Hematopoietic multipotent progenitor cell treated with erythropoietin and hydrocortisone succinate and interleukin-3 and kit ligand, for 4 days (in vitro differentiated cells): Measurements from ENCODE around the gene ACAA1.
"Not testable (repeated sequence)": the region's sequence is repeated elsewhere in the genome, so short reads cannot be mapped to it uniquely, and the experiment has no call there.

Experiments
- DNase-seq: peaks from one replicate; pipeline ENCODE4 v3.0.0-alpha.2; 2015

The ACAA1 gene

DNA sequence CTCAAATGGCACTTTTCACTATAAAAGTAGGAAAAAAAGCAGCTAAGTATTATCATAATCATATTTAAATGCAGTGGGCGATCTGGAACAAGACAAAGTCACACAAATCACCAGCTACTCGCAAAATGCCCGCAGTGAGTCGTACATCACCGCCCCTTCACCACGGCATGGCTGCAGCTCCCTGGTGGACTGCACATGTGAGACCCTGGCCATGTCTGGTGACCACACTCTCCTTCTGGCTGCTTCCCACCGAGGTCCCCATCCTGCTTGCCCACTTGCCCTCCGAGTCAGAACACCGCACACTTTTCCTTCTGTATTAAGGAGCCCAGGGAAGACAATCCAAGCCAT is 38.6 kb downstream of the ACAA1 start:
- DNase-seq = no peak

- no peak for DNase-seq
Observed at GRCh38 chr3:38097446-38098375, 39.2 kb downstream of the ACAA1 start.

DNA sequence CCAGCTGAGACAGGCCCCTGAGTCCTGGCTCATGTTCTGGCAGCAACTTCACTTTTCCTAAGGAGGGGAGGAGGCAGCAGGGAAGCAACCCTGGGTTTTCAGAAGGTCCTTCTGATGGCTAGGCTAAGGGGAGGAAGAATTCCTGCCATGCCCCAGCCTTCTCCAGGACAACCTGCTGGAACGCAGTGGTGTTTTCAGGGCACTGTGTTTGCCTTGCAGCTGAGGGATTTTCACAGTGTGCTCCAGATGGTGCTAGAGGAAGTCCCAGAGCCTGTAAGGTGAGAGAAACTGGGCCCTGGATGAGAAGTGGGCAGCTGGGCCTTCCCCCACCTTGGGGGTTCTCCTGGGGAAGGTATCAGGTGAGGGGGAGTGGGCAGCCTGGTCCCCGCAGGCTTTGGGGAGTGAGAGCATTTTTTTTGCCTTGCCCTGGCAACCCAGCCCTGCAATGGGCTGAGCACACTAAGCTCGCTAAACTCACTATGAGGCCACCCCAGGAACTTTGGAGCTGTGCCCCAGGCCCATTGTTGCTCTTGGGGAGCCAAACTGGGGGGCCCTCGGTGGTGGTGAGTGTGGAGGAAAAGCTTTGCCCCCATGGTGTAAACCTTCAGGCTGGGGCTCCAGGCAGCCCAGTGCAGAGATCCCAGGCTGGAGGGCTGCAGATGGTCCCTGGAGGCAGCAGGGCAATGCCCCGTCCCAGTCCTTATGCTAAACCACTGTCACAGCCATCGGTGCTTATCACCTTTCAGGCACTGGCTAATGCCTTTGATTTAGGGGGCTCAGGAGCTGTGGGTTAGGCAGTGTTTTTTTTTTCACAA is 41.1 kb downstream of the ACAA1 start:
- DNase-seq = no peak

- DNase-seq = no peak
Observed at GRCh38 chr3:38094999-38095398, 41.9 kb downstream of the ACAA1 start.

DNA sequence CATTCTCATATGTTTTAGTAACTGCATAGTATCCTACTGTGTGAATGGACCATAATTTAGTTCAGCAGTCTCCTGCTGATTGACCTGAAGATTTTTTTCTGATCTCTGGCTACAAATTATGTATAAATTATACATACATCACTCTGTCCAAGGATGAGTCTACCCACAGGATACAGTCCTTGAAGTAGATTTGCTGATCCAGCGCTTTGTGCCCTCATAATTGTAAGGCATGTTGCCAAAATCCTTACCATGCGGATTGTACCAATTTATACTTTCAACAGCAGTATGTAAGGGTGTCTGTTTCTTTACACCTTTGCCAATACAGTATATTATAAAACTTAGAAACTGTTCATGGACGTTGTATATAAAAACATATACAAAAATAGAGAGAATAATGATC is 46.5 kb downstream of the ACAA1 start:
- no peak for DNase-seq

DNA sequence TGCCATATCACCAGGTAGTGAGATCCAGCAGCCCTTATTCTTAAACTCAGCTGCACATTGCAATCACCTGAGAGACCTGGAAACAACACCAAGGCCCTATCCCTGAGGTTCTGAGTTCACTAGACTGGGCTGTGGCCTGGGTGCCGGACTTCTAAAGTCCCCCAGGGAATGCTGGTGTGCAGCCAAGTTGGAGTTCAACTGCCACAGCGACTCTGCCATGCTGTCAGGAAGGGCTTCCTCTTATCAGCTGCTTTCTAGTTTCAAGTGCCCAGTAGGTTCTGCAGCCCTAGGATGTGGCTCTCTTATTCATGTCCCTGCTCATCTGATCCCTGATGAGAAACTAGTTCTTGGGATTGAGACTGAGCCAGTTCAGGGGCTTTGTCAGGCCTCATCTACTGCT is 47.8 kb downstream of the ACAA1 start:
- no peak for DNase-seq

- no peak for DNase-seq
Observed at GRCh38 chr3:38088126-38089078, 48.5 kb downstream of the ACAA1 start.

DNA sequence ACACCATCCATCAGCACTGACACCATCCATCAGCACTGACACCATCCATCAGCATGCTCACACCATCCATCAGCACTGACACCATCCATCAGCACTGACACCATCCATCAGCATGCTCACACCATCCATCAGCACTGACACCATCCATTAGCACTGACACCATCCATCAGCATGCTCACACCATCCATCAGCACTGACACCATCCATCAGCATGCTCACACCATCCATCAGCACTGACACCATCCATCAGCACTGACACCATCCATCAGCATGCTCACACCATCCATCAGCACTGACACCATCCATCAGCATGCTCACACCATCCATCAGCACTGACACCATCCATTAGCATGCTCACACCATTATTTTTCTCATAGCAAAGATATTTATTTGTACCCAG is 49.6 kb downstream of the ACAA1 start:
- DNase-seq = not testable (repeated sequence)

GRCh38 chr3:38086496-38086895 is 50.4 kb downstream of the ACAA1 start:
- no peak for DNase-seq

DNA sequence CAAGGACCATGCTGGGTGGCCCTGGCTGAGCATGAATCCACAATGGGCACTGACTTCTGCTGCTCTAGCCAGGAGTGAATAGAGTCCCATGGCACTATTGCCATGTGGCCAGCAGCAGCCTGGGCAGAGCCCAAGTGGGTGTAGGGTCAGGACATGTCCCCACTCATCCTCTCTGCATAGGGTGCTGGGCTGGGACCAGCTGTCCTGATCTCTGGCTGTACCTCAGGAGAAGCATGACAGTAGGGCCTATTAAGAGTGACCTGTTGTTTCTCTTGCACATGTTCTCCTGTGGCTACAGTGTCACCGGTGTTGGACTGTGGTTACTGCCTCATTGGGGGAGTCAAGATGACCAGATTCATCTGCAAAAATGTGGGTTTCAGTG is 51.0 kb downstream of the ACAA1 start:
- no peak for DNase-seq

GRCh38 chr3:38085311-38085942 is 51.5 kb downstream of the ACAA1 start:
- no peak for DNase-seq

DNA sequence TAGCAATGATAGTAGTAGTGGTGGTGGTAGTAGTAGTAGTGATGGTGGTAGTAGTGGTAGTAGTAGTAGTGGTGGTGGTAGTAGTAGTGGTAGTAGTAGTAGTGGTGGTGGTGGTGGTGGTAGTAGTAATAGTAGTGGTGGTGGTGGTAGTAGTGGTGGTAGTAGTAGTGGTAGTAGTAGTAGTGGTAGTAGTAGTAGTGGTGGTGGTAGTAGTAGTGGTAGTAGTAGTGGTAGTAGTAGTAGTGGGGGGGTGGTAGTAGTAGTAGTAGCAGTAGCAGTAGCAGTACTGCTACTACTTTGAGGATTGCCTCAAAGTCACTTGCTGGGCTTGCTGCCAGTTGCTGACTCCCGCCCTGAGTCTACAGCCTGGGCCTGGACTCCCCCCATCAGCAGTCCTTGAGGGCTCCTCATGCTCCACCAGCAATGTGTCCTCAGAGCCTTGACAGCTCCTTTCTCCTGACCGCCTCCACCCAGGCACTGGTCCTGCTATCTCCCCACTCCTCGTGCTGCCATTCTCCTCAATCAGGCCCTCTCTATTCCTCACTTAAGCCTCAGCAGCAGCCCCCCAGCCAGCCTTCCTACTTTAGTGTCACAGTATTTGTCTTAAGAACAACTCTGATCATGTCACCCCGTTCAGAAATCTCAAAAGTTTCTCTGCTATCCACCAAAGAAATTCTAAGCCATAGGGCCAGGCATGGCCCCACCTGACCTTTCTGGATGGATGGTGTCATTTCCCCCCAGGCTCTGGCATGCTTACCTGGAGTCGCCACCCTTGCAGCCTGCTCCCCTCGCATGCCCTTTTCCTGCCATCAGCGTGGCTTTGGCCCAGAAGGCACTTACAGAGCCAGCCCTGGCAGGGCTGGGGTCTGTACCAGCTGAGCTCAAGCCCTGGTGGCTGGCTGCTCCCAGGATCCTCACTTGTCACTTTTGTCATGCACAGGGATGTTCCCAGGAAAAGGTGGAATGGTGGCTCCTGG is 52.3 kb downstream of the ACAA1 start:
- peak; percentile 84 for DNase-seq

GRCh38 chr3:38083871-38084333 is 53.0 kb downstream of the ACAA1 start:
- DNase-seq = peak; percentile 38

GRCh38 chr3:38083254-38083653 is 53.7 kb downstream of the ACAA1 start:
- not testable (repeated sequence) for DNase-seq

DNA sequence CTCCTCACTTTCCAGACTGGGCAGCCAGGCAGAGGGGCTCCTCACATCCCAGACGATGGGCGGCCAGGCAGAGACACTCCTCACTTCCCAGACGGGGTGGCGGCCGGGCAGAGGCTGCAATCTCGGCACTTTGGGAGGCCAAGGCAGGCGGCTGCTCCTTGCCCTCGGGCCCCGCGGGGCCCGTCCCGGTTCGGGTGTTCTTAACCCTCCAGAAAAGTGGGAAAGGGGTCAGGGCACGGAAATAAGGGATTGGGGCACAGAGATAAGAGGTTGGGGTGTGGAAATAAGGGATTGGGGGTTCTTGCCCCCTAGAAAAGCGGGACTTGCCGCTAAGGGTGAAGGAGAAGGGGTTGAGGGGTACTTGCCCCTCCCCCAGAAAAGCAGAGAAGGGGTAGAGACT is 54.6 kb downstream of the ACAA1 start:
- DNase-seq = not testable (repeated sequence)

DNA sequence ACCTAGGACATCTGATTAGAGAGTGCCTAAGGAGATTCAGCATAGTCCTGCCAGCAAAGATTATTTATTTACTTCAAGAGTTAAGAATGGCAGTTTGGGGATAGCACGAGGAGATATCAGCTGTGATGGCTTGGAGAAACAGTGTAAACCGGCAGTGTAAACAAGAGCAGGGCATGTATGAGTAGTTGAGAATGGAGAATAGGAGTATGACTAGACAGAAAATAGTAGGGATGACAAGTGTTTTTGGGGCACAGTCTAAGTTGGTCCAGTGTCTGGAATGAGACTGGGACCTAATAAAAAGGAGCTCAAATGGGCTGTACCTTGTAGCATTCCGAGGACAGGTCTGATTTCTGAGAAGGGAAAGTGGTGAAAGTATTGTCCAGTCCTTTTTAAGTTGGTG is 59.9 kb downstream of the ACAA1 start:
- not testable (repeated sequence) for DNase-seq
